Gastrocnemius medialis (tissue), 4 donors: ENCODE results near the gene CNNM4. TPM values are rescaled to one million over a fixed set of nuclear protein-coding genes. Genes with fewer than 3 reads are reported as not detected.

ENCODE experiments used
- ATAC-seq, 2 donors: fragments of 150-250 bp; one replicate each; pipeline ENCODE4 v1.9.1; 2016
- DNase-seq, 2 donors: peaks; one replicate each; pipeline ENCODE4 v3.0.0-alpha.2; 2019
- H3K27ac ChIP-seq, 4 donors: fragments of 200-600 bp; sonication (generic); 1 replicate in 1 of 4; 2 replicates in 3 of 4; pipeline ENCODE4 v1.5.1; 2016 to 2018; ENCODE audit warnings: mild to moderate bottlenecking in 2 of 4, moderate library complexity in 1 of 4
- H3K27me3 ChIP-seq, 3 donors: fragments of 200-600 bp; sonication (generic) in 2 of 3; 1 replicate in 1 of 3; 2 replicates in 2 of 3; pipeline versions ENCODE4 v1.5.1 to v1.6.0; 2016 to 2019; ENCODE audit warnings: mild to moderate bottlenecking in 1 of 3, moderate library complexity in 1 of 3
- H3K36me3 ChIP-seq, 2 donors: fragments of 200-600 bp; sonication (generic) in 1 of 2; one replicate each; pipeline ENCODE4 v1.5.1; 2017 to 2018
- H3K4me1 ChIP-seq, 2 donors: fragments of 200-600 bp; sonication (generic) in 1 of 2; one replicate each; pipeline ENCODE4 v1.5.1; 2016 to 2017; ENCODE audit warnings: mild to moderate bottlenecking in 2 of 2
- H3K4me3 ChIP-seq, 4 donors: fragments of 200-600 bp; sonication (generic) in 3 of 4; 1 replicate in 1 of 4; 2 replicates in 3 of 4; pipeline ENCODE4 v1.5.1; 2016 to 2019; ENCODE audit warnings: mild to moderate bottlenecking in 2 of 4
- H3K9me3 ChIP-seq, 3 donors: fragments of 200-600 bp; sonication (generic) in 2 of 3; 1 replicate in 1 of 3; 2 replicates in 2 of 3; pipeline ENCODE4 v1.5.1; 2016 to 2019
- POLR2A ChIP-seq, 2 donors: fragments of 450-650 bp; IDR thresholded peaks; one replicate each; pipeline ENCODE4 v1.6.1; 2017; ENCODE audit warnings: antibody characterized with exemption in 2 of 2, mild to moderate bottlenecking in 2 of 2, moderate library complexity in 2 of 2
- in situ Hi-C, 4 donors: fragments of 200-750 bp; cut with MboI; loops; one replicate each; pipeline versions ENCODE4 v1.15.0 to v1.8.0; 2017; ENCODE audit warnings: low sequenced_read_pairs in 4 of 4
- intact Hi-C: fragments of 100-400 bp; cut with DNase I; formaldehyde crosslinking; loops from one replicate; pipeline ENCODE4 v1.15.1; 2023; ENCODE audit warnings: low total_unique reads
- total RNA-seq, 4 donors: library from RNA; depleted of rRNA; stranded (reverse); fragments of >200 nt; gene quantifications; one replicate each; pipeline versions ENCODE4 v1.1.0 to v1.2.3, GENCODE V29; 2016
- TF ChIP-seq, protein P1 (sequence below), 5 experiments: fragments of 450-650 bp in 3 of 5; fragments of 200-600 bp in 2 of 5; sonication (generic) in 2 of 5; IDR thresholded peaks in 4 of 5; conservative IDR thresholded peaks in 1 of 5; 1 replicate in 4 of 5; 2 replicates in 1 of 5; pipeline ENCODE4 v1.5.1; 2016 to 2019; ENCODE audit warnings: antibody characterized with exemption in 5 of 5, mild to moderate bottlenecking in 3 of 5, moderate library complexity in 3 of 5

The CNNM4 gene
- total RNA-seq, 4 donors from 2014 or later: 5.4 to 20.1 (median 9.1) TPM

DNA sequence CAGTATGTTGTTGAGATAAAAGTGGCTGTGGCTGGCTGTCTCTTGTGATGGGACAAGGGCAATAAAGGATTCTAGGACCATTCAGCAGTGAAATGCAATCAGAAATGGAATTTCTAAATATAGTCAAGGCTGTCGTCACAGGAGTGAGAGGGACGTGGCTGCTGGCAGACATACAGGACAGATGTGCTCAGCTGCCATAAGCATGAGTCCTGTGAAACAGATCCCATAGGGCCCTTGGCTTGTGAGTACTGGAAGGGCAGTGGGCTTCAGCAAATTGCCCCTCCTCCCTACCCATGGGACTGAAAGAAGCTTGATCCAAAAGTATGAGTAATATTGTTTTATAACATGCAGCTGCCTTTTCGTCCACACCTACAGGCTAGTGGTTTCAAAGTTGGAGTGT, 51.2 kb downstream of the CNNM4 start:
- H3K27ac ChIP-seq: peak overlapping the region; percentile 33 to 75 (median 68)
- in situ Hi-C loops (no loop called here), intact Hi-C loops (no loop called here)
- no peak overlapping the region for H3K4me3 ChIP-seq
- no peaks in the 10 kb centered on the region for H3K27me3 ChIP-seq
- DNase-seq (peak; percentile 59 to 80), ATAC-seq (peak in 1 of 2 donors; percentile 3)
- peaks cover 17 to 18% of the 10 kb centered on the region in 2 donors for H3K4me1 ChIP-seq
- TF ChIP-seq, protein P1, sequence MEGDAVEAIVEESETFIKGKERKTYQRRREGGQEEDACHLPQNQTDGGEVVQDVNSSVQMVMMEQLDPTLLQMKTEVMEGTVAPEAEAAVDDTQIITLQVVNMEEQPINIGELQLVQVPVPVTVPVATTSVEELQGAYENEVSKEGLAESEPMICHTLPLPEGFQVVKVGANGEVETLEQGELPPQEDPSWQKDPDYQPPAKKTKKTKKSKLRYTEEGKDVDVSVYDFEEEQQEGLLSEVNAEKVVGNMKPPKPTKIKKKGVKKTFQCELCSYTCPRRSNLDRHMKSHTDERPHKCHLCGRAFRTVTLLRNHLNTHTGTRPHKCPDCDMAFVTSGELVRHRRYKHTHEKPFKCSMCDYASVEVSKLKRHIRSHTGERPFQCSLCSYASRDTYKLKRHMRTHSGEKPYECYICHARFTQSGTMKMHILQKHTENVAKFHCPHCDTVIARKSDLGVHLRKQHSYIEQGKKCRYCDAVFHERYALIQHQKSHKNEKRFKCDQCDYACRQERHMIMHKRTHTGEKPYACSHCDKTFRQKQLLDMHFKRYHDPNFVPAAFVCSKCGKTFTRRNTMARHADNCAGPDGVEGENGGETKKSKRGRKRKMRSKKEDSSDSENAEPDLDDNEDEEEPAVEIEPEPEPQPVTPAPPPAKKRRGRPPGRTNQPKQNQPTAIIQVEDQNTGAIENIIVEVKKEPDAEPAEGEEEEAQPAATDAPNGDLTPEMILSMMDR (IDR thresholded peaks at IDR 0.05 in 4 of 5, conservative IDR thresholded peaks at IDR 0.05 in 1 of 5): no peak
- TF ChIP-seq POLR2A (IDR thresholded peaks at IDR 0.05): no peak
- H3K9me3 ChIP-seq: no peaks in the 10 kb centered on the region
- no peaks in the 10 kb centered on the region for H3K36me3 ChIP-seq

DNA sequence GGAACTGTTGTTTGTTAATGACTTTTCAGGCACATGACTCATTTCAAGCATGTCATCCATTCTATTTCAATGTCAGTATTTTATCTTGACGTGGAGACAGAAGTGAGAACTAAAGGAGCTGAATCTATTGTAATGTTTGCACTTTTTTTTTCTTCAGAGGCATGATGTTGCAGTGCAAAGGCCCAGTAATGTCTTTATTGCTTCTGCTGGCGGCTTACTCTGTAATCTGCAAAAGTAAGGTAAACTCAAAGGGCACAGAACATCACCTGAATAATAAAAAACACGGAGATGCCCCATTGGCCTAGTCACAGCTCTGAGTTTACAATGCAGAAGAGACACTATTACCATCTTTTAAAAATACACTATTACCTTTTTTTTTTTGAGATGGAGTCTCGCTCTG, 53.0 kb downstream of the CNNM4 start:
- intact Hi-C loops: no loop called here

DNA sequence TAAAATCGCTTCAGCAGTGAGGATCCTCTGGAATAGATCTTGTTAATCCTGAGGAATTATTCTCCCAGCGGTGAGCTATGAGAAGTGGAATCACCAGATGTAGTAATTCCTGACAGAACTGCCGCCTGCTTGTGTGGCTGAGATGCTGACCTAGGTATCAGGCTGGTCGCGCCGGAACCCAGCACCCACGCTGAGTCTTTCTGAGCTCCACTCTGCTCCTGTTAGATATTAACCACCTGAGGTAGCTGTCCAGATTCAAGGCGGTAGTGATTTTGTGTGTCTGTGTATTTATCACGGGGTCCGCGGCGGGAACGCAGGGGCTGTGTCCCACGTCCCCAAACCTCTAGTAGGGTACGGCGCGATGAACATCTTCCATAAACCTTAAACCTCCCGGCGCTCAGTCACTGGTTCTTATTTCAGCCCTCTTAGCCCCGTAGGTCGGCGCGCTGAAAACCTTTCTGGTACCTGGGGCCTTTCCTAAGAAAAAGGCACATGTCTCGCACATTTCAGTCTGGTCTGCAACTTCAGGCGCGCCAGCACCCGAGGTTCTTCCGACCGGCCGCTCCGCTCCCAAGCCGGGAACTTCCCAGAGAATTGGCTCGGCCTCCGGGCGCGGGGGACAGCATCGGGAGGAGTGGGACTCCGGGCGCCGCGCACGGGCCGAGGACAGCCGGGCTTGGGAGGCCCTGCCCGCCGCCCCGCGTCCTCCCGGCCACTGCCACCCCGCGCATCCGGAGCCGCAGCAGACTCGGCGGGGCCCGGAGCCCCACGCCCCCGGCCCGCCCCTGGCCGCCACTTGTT, 54.8 kb downstream of the CNNM4 start:
- no peaks in the 10 kb centered on the region for H3K9me3 ChIP-seq
- peak in 1 of 2 donors; percentile 90 for TF ChIP-seq POLR2A (IDR thresholded peaks at IDR 0.05)
- TF ChIP-seq, protein P1 (IDR thresholded peaks at IDR 0.05 in 4 of 5, conservative IDR thresholded peaks at IDR 0.05 in 1 of 5): no peak
- in situ Hi-C loops: no loop called here
- no peaks in the 10 kb centered on the region for H3K36me3 ChIP-seq
- DNase-seq (peak in 1 of 2 donors; percentile 27), ATAC-seq (peak; percentile 28 to 31)
- intact Hi-C loops: loop anchor here (1.0 to 5.0 kb wide), 6 partner anchors 27 to 218 kb away; partner anchors contain the start of genes ANKRD39 and LMAN2L
- no peaks in the 10 kb centered on the region for H3K27me3 ChIP-seq
- H3K27ac ChIP-seq: peak overlapping the region; percentile 92 to 96 (median 94)
- peaks cover 52 to 54% of the 10 kb centered on the region in 2 donors for H3K4me1 ChIP-seq
- H3K4me3 ChIP-seq: peak overlapping the region; percentile 62 to 75 (median 64)

More for the DNA sequence above, 53.0 kb downstream of the CNNM4 start:
- H3K27ac ChIP-seq: peak overlapping the region in 1 of 4 donors; percentile 70
- no peak for ATAC-seq
- in situ Hi-C loops: no loop called here
- peaks cover 33 to 35% of the 10 kb centered on the region in 2 donors for H3K4me1 ChIP-seq
- DNase-seq: no peak
- no peak overlapping the region for H3K4me3 ChIP-seq
- TF ChIP-seq, protein P1 (IDR thresholded peaks at IDR 0.05 in 4 of 5, conservative IDR thresholded peaks at IDR 0.05 in 1 of 5): no peak
- no peak for TF ChIP-seq POLR2A (IDR thresholded peaks at IDR 0.05)
- no peaks in the 10 kb centered on the region for H3K27me3 ChIP-seq
- H3K9me3 ChIP-seq: no peaks in the 10 kb centered on the region
- no peaks in the 10 kb centered on the region for H3K36me3 ChIP-seq

DNA sequence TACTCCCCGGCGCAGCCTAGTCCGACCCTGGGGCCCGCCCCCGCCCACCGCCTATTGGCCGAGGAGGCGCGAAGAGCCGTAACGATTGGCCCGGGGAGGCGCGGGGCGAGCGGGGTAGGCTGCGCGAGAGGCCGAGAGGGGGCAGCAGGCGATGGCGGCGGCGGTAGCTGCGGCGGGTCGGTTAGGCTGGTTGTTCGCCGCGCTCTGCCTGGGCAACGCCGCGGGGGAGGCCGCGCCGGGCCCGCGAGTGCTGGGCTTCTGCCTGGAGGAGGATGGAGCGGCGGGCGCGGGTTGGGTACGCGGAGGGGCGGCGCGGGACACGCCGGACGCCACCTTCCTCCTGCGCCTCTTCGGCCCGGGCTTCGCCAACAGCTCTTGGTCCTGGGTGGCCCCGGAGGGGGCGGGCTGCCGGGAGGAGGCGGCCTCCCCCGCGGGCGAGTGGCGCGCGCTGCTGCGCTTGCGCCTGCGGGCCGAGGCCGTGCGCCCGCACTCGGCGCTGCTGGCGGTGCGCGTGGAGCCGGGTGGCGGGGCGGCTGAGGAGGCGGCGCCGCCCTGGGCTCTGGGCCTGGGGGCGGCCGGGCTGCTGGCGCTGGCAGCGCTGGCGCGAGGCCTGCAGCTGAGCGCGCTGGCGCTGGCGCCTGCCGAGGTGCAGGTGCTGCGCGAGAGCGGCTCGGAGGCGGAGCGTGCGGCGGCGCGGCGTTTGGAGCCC, 55.6 kb downstream of the CNNM4 start, which contains the start of gene CNNM3:
CNNM3 (plus strand) TSS at position 142 of the 709 bp plus-strand sequence; CDS start at position 152, 10 bp downstream.
- peak within 1 kb of the TSS; percentile 63 to 75 (median 67) for H3K4me3 ChIP-seq

More for the DNA sequence above, 55.6 kb downstream of the CNNM4 start, which contains the start of gene CNNM3:
- intact Hi-C loops: loop anchor here (1.0 to 5.0 kb wide), 6 partner anchors 26 to 219 kb away; partner anchors contain the start of genes ANKRD39 and LMAN2L
- in situ Hi-C loops: no loop called here
- DNase-seq (peak; percentile 96), ATAC-seq (peak; percentile 73 to 81)
- Histone ChIP-seq H3K36me3 (no peaks in the 10 kb centered on the region), H3K27me3 (no peaks in the 10 kb centered on the region), H3K4me1 (peaks cover 52 to 59% of the 10 kb centered on the region in 2 donors), H3K27ac (peak within 1 kb of the TSS; percentile 92 to 96 (median 94)), H3K9me3 (no peaks in the 10 kb centered on the region)
- peak; percentile 84 to 96 for TF ChIP-seq POLR2A (IDR thresholded peaks at IDR 0.05)
- TF ChIP-seq, protein P1 (IDR thresholded peaks at IDR 0.05 in 4 of 5, conservative IDR thresholded peaks at IDR 0.05 in 1 of 5): peak; percentile 60 to 82 (median 78)
